T-helper 2 cell (primary cell): Measurements from ENCODE around the gene SLC41A2.

ENCODE experiments used
- DNase-seq, 5 experiments: peaks; one replicate each; pipeline versions ENCODE4 v3.0.0 to v3.0.0-alpha.2; 2012 to 2022

The SLC41A2 gene

GRCh38 chr12:104929977-104930376 is 28.1 kb downstream of the SLC41A2 start:
- no peak for DNase-seq

DNA sequence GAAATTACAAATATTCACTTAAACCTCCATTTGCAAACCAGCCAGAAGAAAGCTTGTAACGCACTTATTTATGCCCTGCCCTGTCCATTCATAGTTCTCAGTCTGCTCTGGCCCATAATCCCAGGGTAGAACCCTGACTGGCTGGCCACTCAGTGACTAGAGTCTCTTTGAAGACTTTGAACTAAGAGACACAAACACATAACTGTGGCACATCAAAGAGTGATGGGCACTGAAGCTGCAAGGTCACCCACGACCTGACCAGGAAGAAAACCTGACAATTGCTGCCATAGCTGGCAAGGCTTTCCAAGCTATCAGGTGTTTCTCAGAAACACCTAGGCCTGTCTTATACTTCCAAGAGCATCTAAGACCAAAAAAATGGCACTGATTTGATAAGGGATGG is 28.7 kb downstream of the SLC41A2 start:
- no peak for DNase-seq

DNA sequence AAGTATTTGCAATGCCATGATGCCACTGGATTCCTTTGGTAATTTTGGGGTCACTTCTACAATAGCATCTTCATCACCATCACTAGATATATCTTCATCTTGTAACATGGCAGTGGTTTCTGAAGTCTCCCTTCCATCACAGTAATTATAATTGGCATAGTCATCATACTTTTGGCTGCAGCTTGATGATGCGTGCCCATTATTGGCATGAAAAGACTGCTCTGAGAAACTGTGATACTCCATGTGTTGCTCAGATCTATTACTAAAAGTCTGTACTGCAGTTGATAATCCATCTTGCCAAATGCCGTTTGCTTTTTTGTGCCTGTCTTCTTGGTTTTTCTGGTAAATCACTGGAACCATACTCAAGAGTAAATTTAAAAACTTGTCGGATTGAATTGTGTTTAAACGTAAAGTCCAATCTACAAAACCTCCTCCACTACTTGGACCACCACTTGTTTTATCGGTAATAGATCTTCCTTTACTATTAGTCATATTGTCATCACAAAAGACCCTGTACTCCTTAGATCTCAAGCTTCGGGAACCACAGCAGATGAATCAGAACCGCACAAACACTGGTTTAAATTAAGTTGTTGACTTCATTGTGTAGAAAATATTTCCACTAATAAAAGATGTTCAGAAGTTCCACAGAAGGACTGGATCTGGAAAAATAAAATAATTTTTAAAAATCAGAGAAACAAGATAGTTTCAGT is 29.9 kb downstream of the SLC41A2 start:
- no peak for DNase-seq

DNA sequence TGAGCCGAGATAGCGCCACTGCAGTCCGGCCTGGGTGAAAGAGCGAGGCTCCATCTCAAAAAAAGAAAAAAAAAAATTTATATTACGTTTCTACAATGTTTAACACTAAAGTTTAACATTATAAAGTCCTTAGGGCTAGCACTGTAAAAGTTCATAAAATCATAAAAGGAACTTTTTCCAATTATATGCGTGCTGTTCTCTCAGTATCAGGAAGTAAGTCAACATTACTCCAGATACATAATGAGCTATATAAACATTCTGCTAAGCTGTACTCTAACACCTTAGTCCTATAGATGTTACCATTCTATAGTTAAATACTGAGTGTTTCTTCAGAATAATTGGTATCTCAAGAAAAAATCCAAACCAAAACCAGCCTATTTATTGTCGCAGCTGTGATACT is 32.6 kb downstream of the SLC41A2 start:
- DNase-seq, result no peak

DNA sequence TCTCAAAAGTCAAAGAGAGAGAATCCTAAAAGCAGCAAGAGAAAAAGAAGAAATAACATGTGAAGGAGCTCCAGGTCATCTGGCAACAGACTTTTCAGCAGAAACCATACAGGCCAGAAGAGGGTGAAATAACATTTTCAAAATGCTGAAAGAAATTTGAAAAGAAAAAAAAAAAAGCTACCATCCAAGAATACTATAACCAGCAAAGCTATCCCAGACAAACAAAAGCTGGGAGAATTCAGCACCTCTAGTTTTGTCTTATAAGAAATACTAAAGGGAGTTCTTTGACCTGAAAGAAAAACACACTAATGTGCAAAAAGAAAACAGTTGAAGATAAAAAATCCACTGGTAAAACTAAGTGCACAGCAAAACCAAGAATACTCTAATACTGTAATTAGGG is 36.8 kb downstream of the SLC41A2 start:
- DNase-seq, result no peak

- no peak for DNase-seq
These were observed 46.1 kb downstream of the SLC41A2 start for GRCh38 chr12:104911942-104912341.

DNA sequence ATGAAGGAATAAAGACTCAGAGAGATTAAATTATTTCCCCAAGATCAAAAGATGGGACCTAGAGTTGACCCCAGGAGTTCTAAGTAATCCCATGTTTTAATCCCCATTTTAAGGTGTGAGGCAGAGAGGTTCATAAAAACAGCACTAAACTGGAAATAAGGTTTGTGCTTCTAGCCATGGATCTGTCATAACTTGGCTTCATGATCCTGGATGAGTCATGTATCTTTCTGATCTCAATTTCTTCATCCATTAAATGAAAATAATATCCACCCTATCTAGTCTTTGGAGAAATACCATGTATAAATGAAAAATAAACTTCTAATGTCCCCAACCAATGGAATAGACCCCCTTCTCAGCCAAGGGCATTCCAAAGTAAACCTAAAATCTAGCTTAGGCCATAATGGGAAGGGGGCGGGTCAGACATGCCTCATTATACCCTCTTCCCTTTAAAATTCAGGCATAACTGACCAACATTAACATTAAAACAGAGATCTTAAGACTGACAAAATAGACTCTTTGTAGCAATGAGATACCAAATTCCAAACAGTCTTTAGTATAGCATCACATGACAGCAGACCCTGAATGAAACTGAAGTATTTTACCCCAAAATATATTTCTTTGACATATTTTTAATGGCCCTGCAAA is 47.8 kb downstream of the SLC41A2 start:
- no peak for DNase-seq

GRCh38 chr12:104909761-104910160 is 48.3 kb downstream of the SLC41A2 start:
- no peak for DNase-seq
